Upper lobe of left lung (tissue), 6 donors: Measurements from ENCODE around the gene RAB44. TPM values are rescaled to one million over a fixed set of nuclear protein-coding genes. Genes with fewer than 3 reads are reported as not detected.

Experiments used
- ATAC-seq, 2 donors: fragments of 200-7000 bp; cut with Tn5 transposase; one replicate each; pipeline ENCODE4 v1.9.1; 2022; ENCODE audit warnings: mild to moderate bottlenecking in 2 of 2, moderate library complexity in 2 of 2; ENCODE audit not compliant: low FRiP score in 2 of 2
- DNase-seq, 2 donors: peaks; one replicate each; pipeline ENCODE4 v3.0.0-alpha.2; 2019 to 2020
- H3K27ac ChIP-seq, 4 donors: fragments of 200-600 bp; sonication (generic); one replicate each; pipeline ENCODE4 v1.5.1; 2016 to 2019
- H3K27me3 ChIP-seq, 4 donors: fragments of 200-600 bp; sonication (generic); one replicate each; pipeline ENCODE4 v1.5.1; 2017 to 2019
- H3K36me3 ChIP-seq, 4 donors: fragments of 200-600 bp; sonication (generic); one replicate each; pipeline ENCODE4 v1.5.1; 2016 to 2019
- H3K4me1 ChIP-seq, 4 donors: fragments of 200-600 bp; sonication (generic); one replicate each; pipeline ENCODE4 v1.5.1; 2018 to 2019
- H3K4me3 ChIP-seq, 4 donors: fragments of 200-600 bp; sonication (generic); one replicate each; pipeline ENCODE4 v1.5.1; 2017 to 2019; ENCODE audit warnings: mild to moderate bottlenecking in 2 of 4, moderate library complexity in 1 of 4
- H3K9me3 ChIP-seq, 4 donors: fragments of 200-600 bp; sonication (generic); one replicate each; pipeline ENCODE4 v1.5.1; 2018 to 2019
- EP300 ChIP-seq, 4 donors: sonication (generic); formaldehyde crosslinking; IDR thresholded peaks; one replicate each; pipeline ENCODE4 v1.5.1; 2017; ENCODE audit warnings: antibody characterized with exemption in 4 of 4, control low read depth in 2 of 4
- POLR2A ChIP-seq, 4 donors: fragments of 450-650 bp; IDR thresholded peaks; one replicate each; pipeline ENCODE4 v1.5.1; 2016 to 2017; ENCODE audit warnings: antibody characterized with exemption in 4 of 4, mild to moderate bottlenecking in 2 of 4
- POLR2AphosphoS5 ChIP-seq, 2 donors: sonication (generic); formaldehyde crosslinking; IDR thresholded peaks; one replicate each; pipeline ENCODE4 v1.5.1; 2017; ENCODE audit warnings: antibody characterized with exemption in 2 of 2
- WGBS, 2 donors: methylation state at CpG; one replicate each; pipeline ENCODE4 v1.1.5; 2017 to 2018; 5-methylcytosine and 5-hydroxymethylcytosine counted together
- total RNA-seq, 6 donors: library from RNA; depleted of rRNA in 4 of 6; stranded (reverse); fragments of >200 nt in 4 of 6; gene quantifications; one replicate each; pipeline versions ENCODE4 v1.1.0 to v1.2.1, GENCODE V29; 2016 to 2021
- TF ChIP-seq, protein P1 (sequence below), 6 experiments: fragments of 450-650 bp in 4 of 6; fragments of 200-600 bp in 2 of 6; sonication (generic) in 2 of 6; IDR thresholded peaks; one replicate each; pipeline ENCODE4 v1.5.1; 2016 to 2019; ENCODE audit warnings: antibody characterized with exemption in 6 of 6
- donor health status: DM: no; HTN: no; CAD: no; lungs with moderate emphysema.
- donor health status: DM: no; HTN: yes; CAD: no; lungs with severe emphysema.

The RAB44 gene, protein sequence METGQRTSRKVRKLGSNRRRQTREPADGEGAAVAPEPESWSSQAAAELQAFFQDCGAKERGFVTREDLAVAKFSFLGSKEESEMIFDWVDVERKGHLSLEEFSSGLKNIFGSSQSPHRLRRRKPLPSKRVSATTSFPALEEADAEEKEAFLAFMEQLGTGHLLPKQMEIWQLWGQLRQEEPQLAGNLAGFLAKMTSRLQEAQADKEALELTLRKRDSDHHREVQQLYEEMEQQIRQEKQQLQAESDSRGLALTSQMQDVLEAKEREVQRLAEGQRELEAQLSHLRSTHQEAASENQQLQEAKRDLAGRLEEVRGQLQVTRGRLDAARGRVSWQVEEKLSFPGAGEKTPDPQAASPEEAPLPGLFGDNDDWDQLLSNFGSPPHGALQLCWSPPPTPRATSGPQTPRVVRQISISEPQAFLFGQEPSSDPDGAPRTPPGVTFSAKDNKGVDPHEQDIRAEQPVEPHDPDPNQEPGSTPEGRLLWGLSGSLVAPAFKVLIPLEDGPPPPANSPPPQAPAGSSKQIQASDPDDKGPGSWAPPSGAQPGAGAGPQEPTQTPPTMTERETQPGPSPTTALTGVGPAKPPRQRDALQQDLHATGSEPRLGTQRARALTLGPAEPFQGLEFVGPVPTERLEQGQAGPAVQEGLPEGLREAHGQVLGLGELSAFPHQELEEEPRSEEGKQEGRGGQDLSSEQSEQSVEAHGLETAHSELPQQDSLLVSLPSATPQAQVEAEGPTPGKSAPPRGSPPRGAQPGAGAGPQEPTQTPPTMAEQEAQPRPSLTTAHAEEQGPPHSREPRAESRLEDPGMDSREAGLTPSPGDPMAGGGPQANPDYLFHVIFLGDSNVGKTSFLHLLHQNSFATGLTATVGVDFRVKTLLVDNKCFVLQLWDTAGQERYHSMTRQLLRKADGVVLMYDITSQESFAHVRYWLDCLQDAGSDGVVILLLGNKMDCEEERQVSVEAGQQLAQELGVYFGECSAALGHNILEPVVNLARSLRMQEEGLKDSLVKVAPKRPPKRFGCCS
- total RNA-seq: 1 to 10 TPM in 3 of 6 donors, under 1 TPM in 3; 0.20 to 3.1 (median 1.2) TPM

DNA sequence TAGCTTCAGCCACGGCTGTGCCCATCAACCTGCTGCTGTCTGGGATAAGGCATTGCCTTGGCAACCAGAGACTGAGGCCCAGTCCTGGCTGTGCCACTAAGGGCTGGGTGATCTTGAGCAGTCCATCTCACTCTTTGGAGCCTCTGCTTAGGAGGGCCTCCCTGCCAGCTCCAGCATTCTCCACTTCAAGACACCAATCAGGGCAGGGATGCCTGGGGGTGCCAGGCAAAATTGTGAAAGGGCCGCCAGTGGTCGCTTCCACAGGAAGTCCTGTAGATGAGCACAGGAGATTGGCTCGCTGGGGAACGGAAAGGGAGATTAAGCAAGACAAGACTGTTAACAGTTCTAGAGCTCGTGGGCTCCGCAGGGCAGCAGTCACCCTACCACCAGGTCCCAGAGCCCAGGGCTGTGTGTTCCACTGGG, at the start of gene RAB44:
Gene RAB44 (plus strand): TSS at position 346 of the 423 bp plus-strand sequence. CDS start 6,410 bp downstream, outside the sequence.
- ATAC-seq (peak; percentile 29 to 58), DNase-seq (peak in 1 of 2 donors; percentile 39)
- Histone ChIP-seq H3K4me1 (peaks cover 4 to 21% (median 10%) of the 10 kb centered on the region in 4 donors), H3K4me3 (no peak within 1 kb of the TSS), H3K27ac (peak within 1 kb of the TSS in 1 of 4 donors; percentile 31), H3K27me3 (no peaks in the 10 kb centered on the region), H3K36me3 (no peaks in the 10 kb centered on the region), H3K9me3 (no peaks in the 10 kb centered on the region)
- TF ChIP-seq POLR2A (IDR thresholded peaks at IDR 0.05): no peak
- no peak for TF ChIP-seq EP300 (IDR thresholded peaks at IDR 0.05)
- TF ChIP-seq, protein P1, sequence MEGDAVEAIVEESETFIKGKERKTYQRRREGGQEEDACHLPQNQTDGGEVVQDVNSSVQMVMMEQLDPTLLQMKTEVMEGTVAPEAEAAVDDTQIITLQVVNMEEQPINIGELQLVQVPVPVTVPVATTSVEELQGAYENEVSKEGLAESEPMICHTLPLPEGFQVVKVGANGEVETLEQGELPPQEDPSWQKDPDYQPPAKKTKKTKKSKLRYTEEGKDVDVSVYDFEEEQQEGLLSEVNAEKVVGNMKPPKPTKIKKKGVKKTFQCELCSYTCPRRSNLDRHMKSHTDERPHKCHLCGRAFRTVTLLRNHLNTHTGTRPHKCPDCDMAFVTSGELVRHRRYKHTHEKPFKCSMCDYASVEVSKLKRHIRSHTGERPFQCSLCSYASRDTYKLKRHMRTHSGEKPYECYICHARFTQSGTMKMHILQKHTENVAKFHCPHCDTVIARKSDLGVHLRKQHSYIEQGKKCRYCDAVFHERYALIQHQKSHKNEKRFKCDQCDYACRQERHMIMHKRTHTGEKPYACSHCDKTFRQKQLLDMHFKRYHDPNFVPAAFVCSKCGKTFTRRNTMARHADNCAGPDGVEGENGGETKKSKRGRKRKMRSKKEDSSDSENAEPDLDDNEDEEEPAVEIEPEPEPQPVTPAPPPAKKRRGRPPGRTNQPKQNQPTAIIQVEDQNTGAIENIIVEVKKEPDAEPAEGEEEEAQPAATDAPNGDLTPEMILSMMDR (IDR thresholded peaks at IDR 0.05): no peak
- no peak for TF ChIP-seq POLR2AphosphoS5 (IDR thresholded peaks at IDR 0.05)
- WGBS, 2 donors: 45 to 52% methylated on average over 4 to 7 of the region's 7 CpGs

DNA sequence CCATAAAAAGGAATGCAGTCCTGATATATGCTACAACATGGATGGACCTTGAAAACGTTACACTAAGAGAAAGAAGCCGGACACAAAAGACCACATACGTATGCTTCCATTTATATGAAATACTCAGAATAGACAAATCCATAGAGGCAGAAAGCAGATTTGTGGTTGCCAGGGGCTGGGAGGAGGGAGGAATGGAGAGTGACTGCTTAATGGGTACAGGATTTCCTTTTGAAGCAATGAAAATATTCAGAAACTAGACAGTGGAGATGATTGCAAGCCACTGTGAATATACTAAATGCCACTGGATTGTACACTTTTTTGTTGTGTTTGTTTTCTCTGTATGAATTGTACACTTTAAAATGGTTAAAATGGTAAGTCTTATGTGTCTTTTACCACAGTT, 48.5 kb upstream of the RAB44 start:
- H3K4me3 ChIP-seq: no peak overlapping the region
- DNase-seq (no peak), ATAC-seq (no peak)
- H3K27ac ChIP-seq: no peak overlapping the region
- H3K36me3 ChIP-seq: no peaks in the 10 kb centered on the region
- peaks cover 0 to 11% (median 2%) of the 10 kb centered on the region in 4 donors for H3K4me1 ChIP-seq
- H3K27me3 ChIP-seq: no peaks in the 10 kb centered on the region
- 84 to 85% methylated on average over 3 of the region's 3 CpGs for WGBS, 2 donors
- TF ChIP-seq, protein P1 (IDR thresholded peaks at IDR 0.05): no peak
- TF ChIP-seq POLR2AphosphoS5 (IDR thresholded peaks at IDR 0.05): no peak
- TF ChIP-seq EP300 (IDR thresholded peaks at IDR 0.05): no peak
- no peak for TF ChIP-seq POLR2A (IDR thresholded peaks at IDR 0.05)
- no peaks in the 10 kb centered on the region for H3K9me3 ChIP-seq

DNA sequence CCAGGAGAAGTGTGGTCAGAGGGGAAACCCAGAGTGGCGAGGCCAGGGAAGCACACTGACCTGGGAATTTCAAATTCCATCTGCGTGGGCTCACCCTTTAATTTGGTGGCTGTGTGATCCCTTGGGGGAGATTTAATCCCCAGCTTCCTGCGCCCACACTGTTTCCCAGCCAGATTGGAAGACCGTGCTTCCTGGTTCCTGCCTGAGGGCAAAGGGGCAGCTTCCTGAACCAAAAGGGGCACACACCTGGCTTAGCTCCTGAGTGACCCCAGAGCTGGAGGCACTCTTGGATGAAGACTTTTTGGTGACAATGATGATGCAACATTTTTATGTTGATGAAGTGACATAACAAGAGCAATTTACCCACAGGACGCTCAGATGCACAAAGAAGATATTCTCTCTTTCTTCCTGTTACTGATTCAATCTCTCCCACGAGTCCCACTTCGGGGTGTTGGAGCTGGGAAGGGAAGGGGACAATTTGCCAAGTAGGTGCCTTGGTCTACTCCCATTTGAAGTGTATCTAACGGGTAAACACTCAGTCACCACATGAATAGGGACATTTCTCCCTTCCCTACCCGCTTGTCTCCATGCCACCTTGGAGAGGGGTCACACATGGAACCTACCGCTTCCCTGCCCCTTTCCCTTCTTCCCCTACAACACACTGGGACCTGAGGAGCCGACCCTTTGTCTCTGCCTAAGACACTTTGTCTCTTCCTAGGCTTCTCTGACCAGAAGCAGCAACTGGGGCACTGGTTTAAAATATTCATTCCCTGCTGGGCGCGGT, 47.7 kb upstream of the RAB44 start:
- no peak for DNase-seq
- TF ChIP-seq, protein P1 (IDR thresholded peaks at IDR 0.05): no peak
- TF ChIP-seq POLR2AphosphoS5 (IDR thresholded peaks at IDR 0.05) (no peak), POLR2A (IDR thresholded peaks at IDR 0.05) (no peak), EP300 (IDR thresholded peaks at IDR 0.05) (no peak)
- no peaks in the 10 kb centered on the region for H3K27me3 ChIP-seq
- 68 to 69% methylated on average over 12 to 13 of the region's 13 CpGs for WGBS, 2 donors
- no peak for ATAC-seq
- no peaks in the 10 kb centered on the region for H3K36me3 ChIP-seq
- H3K9me3 ChIP-seq: no peaks in the 10 kb centered on the region
- no peak overlapping the region for H3K27ac ChIP-seq
- H3K4me1 ChIP-seq: peaks cover 0 to 7% (median 2%) of the 10 kb centered on the region in 4 donors
- no peak overlapping the region for H3K4me3 ChIP-seq

DNA sequence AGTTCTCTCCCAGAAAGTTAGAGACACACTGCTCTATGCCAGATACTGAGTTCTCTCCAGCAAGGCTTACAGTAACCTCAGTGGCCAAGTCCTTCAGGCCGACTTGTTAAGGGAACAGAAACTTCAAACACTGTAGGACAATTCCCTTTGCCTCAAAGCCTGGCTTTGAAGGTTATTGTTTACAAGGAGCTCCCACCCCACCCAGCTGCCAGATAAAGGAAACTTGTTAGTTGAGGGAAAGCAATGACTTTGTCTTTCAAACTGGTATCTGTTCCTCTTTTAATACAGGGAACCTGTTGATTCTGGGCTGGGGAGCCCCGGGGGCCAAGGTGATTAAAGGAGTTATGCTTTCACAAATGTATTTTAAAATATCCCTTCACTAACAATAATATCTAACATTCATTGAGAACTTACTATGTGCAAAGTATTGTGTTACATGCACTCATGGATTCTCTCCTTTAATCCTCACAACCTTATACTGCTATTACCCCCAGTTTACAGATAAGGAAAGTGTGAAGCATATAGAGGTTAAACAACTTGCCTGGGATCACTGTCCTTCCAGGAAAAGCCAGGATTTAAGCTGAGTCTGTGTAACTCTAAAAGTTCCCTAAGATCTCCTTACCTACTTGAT, 46.7 kb upstream of the RAB44 start:
- H3K27ac ChIP-seq: no peak overlapping the region
- DNase-seq (no peak), ATAC-seq (peak in 1 of 2 donors; percentile 28)
- peaks cover 0 to 7% (median 2%) of the 10 kb centered on the region in 4 donors for H3K4me1 ChIP-seq
- no peaks in the 10 kb centered on the region for H3K36me3 ChIP-seq
- WGBS, 2 donors: 15 to 26% methylated on average over 2 of the region's 2 CpGs
- H3K27me3 ChIP-seq: no peaks in the 10 kb centered on the region
- H3K9me3 ChIP-seq: no peaks in the 10 kb centered on the region
- TF ChIP-seq EP300 (IDR thresholded peaks at IDR 0.05): no peak
- TF ChIP-seq POLR2AphosphoS5 (IDR thresholded peaks at IDR 0.05): no peak
- TF ChIP-seq POLR2A (IDR thresholded peaks at IDR 0.05): no peak
- TF ChIP-seq, protein P1 (IDR thresholded peaks at IDR 0.05): no peak
- no peak overlapping the region for H3K4me3 ChIP-seq
